Activated naive CD4-positive, alpha-beta T cell treated with anti-CD3 and anti-CD28 coated beads, Interleukin-2, amount 50 U/mL, for 72 hours (primary cell): Measurements from ENCODE around the gene ULBP1. TPM values are rescaled to one million over a fixed set of nuclear protein-coding genes. Genes with fewer than 3 reads are reported as not detected.
"Not testable (repeated sequence)": the region's sequence is repeated elsewhere in the genome, so short reads cannot be mapped to it uniquely, and the experiment has no call there.

Source experiments
- ATAC-seq, 2 donors: fragments of 150-1000 bp; cut with Tn5 transposase; 2 replicates each; pipeline ENCODE4 v1.10.0; 2021; ENCODE audit warnings: mild to moderate bottlenecking in 2 of 2, moderate library complexity in 2 of 2
- DNase-seq, 2 donors: peaks; one replicate each; pipeline ENCODE4 v3.0.0; 2021 to 2022; ENCODE audit warnings: low spot score in 2 of 2
- H3K27ac Mint-ChIP-seq, 2 donors: one replicate each; pipeline ENCODE4 v1.8.0; 2022; ENCODE audit warnings: mild to moderate bottlenecking in 2 of 2, mixed read lengths in 2 of 2
- H3K36me3 Mint-ChIP-seq, 2 donors: one replicate each; pipeline ENCODE4 v1.8.0; 2022; ENCODE audit warnings: mixed read lengths in 2 of 2
- H3K9me3 Mint-ChIP-seq, 2 donors: one replicate each; pipeline ENCODE4 v1.8.0; 2022; ENCODE audit warnings: mixed read lengths in 2 of 2
- total RNA-seq, 2 donors: library from RNA; stranded (reverse); gene quantifications; one replicate each; pipeline ENCODE4 v1.2.3, GENCODE V29; 2022

ULBP1 gene
- total RNA-seq, 2 donors from 2014 or later, result 0.77 to 0.99 TPM

- Mint-ChIP-seq H3K36me3 (peaks cover 8 to 9% of the 10 kb centered on the region in 2 donors), H3K9me3 (no peaks in the 10 kb centered on the region), H3K27ac (no peak overlapping the region)
- ATAC-seq (peak; percentile 80 to 81), DNase-seq (peak in 1 of 2 donors; percentile 83)
Measured at GRCh38 chr6:149925974-149926777, 37.6 kb upstream of the ULBP1 start.

- not testable (repeated sequence) for ATAC-seq, H3K27ac Mint-ChIP-seq, DNase-seq, H3K9me3 Mint-ChIP-seq, H3K36me3 Mint-ChIP-seq
Measured at GRCh38 chr6:149927025-149927424, 36.7 kb upstream of the ULBP1 start.

GRCh38 chr6:149929422-149929821 is 34.3 kb upstream of the ULBP1 start:
- DNase-seq (no peak), ATAC-seq (no peak)
- no peaks in the 10 kb centered on the region for H3K9me3 Mint-ChIP-seq
- H3K27ac Mint-ChIP-seq, result no peak overlapping the region
- no peaks in the 10 kb centered on the region for H3K36me3 Mint-ChIP-seq

GRCh38 chr6:149931501-149931900 is 32.2 kb upstream of the ULBP1 start:
- Mint-ChIP-seq H3K27ac (no peak overlapping the region), H3K9me3 (no peaks in the 10 kb centered on the region), H3K36me3 (no peaks in the 10 kb centered on the region)
- no peak for DNase-seq
- no peak for ATAC-seq

- peak overlapping the region in 1 of 2 donors; percentile 27 for H3K27ac Mint-ChIP-seq
- H3K36me3 Mint-ChIP-seq, result no peaks in the 10 kb centered on the region
- no peak for DNase-seq
- no peaks in the 10 kb centered on the region for H3K9me3 Mint-ChIP-seq
- ATAC-seq, result no peak
Measured at GRCh38 chr6:149933036-149933435, 30.7 kb upstream of the ULBP1 start.

GRCh38 chr6:149933461-149933860 is 30.3 kb upstream of the ULBP1 start:
- no peak for DNase-seq
- H3K27ac Mint-ChIP-seq, result no peak overlapping the region
- no peaks in the 10 kb centered on the region for H3K9me3 Mint-ChIP-seq
- no peak for ATAC-seq
- no peaks in the 10 kb centered on the region for H3K36me3 Mint-ChIP-seq

GRCh38 chr6:149934249-149935156 is 29.2 kb upstream of the ULBP1 start:
- Mint-ChIP-seq H3K36me3 (no peaks in the 10 kb centered on the region), H3K9me3 (no peaks in the 10 kb centered on the region), H3K27ac (no peak overlapping the region)
- ATAC-seq (peak in 1 of 2 donors; percentile 48), DNase-seq (peak in 1 of 2 donors; percentile 69)

GRCh38 chr6:149935246-149935645 is 28.5 kb upstream of the ULBP1 start:
- no peak for ATAC-seq
- Mint-ChIP-seq H3K9me3 (no peaks in the 10 kb centered on the region), H3K36me3 (peaks cover 0 to 4% of the 10 kb centered on the region in 2 donors), H3K27ac (no peak overlapping the region)
- DNase-seq, result no peak

- DNase-seq, result no peak
- H3K9me3 Mint-ChIP-seq, result no peaks in the 10 kb centered on the region
- peaks cover 0 to 4% of the 10 kb centered on the region in 2 donors for H3K36me3 Mint-ChIP-seq
- no peak for ATAC-seq
- H3K27ac Mint-ChIP-seq, result no peak overlapping the region
Measured at GRCh38 chr6:149935668-149936067, 28.1 kb upstream of the ULBP1 start.

GRCh38 chr6:149936743-149937142 is 27.0 kb upstream of the ULBP1 start:
- no peak for DNase-seq
- no peak for ATAC-seq
- no peaks in the 10 kb centered on the region for H3K9me3 Mint-ChIP-seq
- no peak overlapping the region for H3K27ac Mint-ChIP-seq
- H3K36me3 Mint-ChIP-seq, result peaks cover 0 to 4% of the 10 kb centered on the region in 2 donors

GRCh38 chr6:149938013-149938570 is 25.7 kb upstream of the ULBP1 start:
- peak in 1 of 2 donors; percentile 30 for ATAC-seq
- H3K9me3 Mint-ChIP-seq, DNase-seq, H3K36me3 Mint-ChIP-seq: not testable (repeated sequence)
- peak overlapping the region in 1 of 2 donors; percentile 60 for H3K27ac Mint-ChIP-seq

GRCh38 chr6:149938571-149939355 is 25.0 kb upstream of the ULBP1 start:
- Mint-ChIP-seq H3K27ac (peak overlapping the region; percentile 9 to 60), H3K36me3 (peaks cover 0 to 4% of the 10 kb centered on the region in 2 donors), H3K9me3 (no peaks in the 10 kb centered on the region)
- peak in 1 of 2 donors; percentile 69 for DNase-seq
- peak; percentile 34 to 63 for ATAC-seq

- ATAC-seq (no peak), DNase-seq (no peak)
- Mint-ChIP-seq H3K36me3 (peaks cover 0 to 4% of the 10 kb centered on the region in 2 donors), H3K27ac (peak overlapping the region; percentile 9 to 60), H3K9me3 (no peaks in the 10 kb centered on the region)
Measured at GRCh38 chr6:149939356-149939648, 24.4 kb upstream of the ULBP1 start.

GRCh38 chr6:149939909-149940671 is 23.7 kb upstream of the ULBP1 start:
- Mint-ChIP-seq H3K36me3 (peaks cover 0 to 4% of the 10 kb centered on the region in 2 donors), H3K27ac (no peak overlapping the region), H3K9me3 (no peaks in the 10 kb centered on the region)
- ATAC-seq (no peak), DNase-seq (no peak)

GRCh38 chr6:149940672-149940982 is 23.1 kb upstream of the ULBP1 start:
- Mint-ChIP-seq H3K36me3 (peaks cover 0 to 4% of the 10 kb centered on the region in 2 donors), H3K9me3 (no peaks in the 10 kb centered on the region), H3K27ac (no peak overlapping the region)
- no peak for DNase-seq
- ATAC-seq, result no peak
